AG04450 (cell line): Measurements from ENCODE around the gene EIF1. TPM values are rescaled to one million over a fixed set of nuclear protein-coding genes. Genes with fewer than 3 reads are reported as not detected.

Experiments used
- CTCF ChIA-PET: fragments of 300-600, 350-600 bp; formaldehyde crosslinking; extraction: SDS; loops from one replicate; lab custom pipeline; 2022; ENCODE audit warnings: antibody characterized with exemption, inconsistent platforms; lab: Charles Lee
- POLR2A ChIA-PET: fragments of 350-600 bp; formaldehyde crosslinking; extraction: SDS; loops from one replicate; lab custom pipeline; 2021; ENCODE audit warnings: antibody characterized with exemption, inconsistent platforms; lab: Yijun Ruan, JAX
- DNase-seq: peaks from one replicate; pipeline ENCODE4 v3.0.0-alpha.2; 2011; ENCODE audit warnings: low read depth, low spot score
- H3K27ac ChIP-seq: one replicate; pipeline ENCODE4 v1.5.1; 2012; ENCODE audit warnings: low read depth, low read length, control low read depth
- H3K27me3 ChIP-seq: one replicate; pipeline ENCODE4 v1.6.0; 2012; ENCODE audit warnings: low read length; ENCODE audit not compliant: control insufficient read depth, insufficient read depth
- H3K4me3 ChIP-seq: 2 replicates; pipeline ENCODE4 v1.5.1; 2011; ENCODE audit warnings: mild to moderate bottlenecking, low read depth, low read length, control low read depth
- H3K9me3 ChIP-seq: 2 replicates; pipeline ENCODE4 v1.5.1; 2012; ENCODE audit warnings: low read length; ENCODE audit not compliant: control insufficient read depth, insufficient read depth
- CTCF ChIP-seq: IDR thresholded peaks from 2 replicates; pipeline ENCODE4 v1.5.1; 2011; ENCODE audit warnings: low read depth, low read length, control low read depth, inconsistent platforms
- polyA plus RNA-seq: library from polyadenylated mRNA; depleted of rRNA; stranded (reverse); fragments of >200 nt; gene quantifications from 2 replicates; pipeline ENCODE4 v1.2.3, GENCODE V29; 2011

EIF1 gene
- polyA plus RNA-seq, 1 experiment, result 549 TPM

- no peak for TF ChIP-seq CTCF
- no peak for DNase-seq
- POLR2A ChIA-PET, result interaction anchor here (0.6 kb wide), 1 partner anchor 1188 kb away, joined by 9 read pairs; no protein-coding TSS in a partner anchor
Observed at GRCh38 chr17:41653421-41653820, 35.3 kb upstream of the EIF1 start.

GRCh38 chr17:41653892-41654677 lies 34.6 kb upstream of the EIF1 start:
- Histone ChIP-seq H3K4me3 (no peak overlapping the region), H3K27me3 (peaks cover 3% of the 10 kb centered on the region), H3K9me3 (no peaks in the 10 kb centered on the region), H3K27ac (no peak overlapping the region)
- ChIA-PET POLR2A (interaction anchor here (0.6 kb wide), 1 partner anchor 1189 kb away, joined by 9 read pairs; no protein-coding TSS in a partner anchor), CTCF (interaction anchor here (1.4 to 8.2 kb wide), 2 partner anchors 10 to 105 kb away, joined by 8 to 285 read pairs; no protein-coding TSS in a partner anchor)
- DNase-seq, result no peak
- TF ChIP-seq CTCF, result no peak

More at GRCh38 chr17:41653421-41653820, 35.3 kb upstream of the EIF1 start:
- Histone ChIP-seq H3K27me3 (peaks cover 3% of the 10 kb centered on the region), H3K4me3 (no peak overlapping the region), H3K27ac (no peak overlapping the region), H3K9me3 (no peaks in the 10 kb centered on the region)
- CTCF ChIA-PET, result interaction anchor here (1.4 to 8.2 kb wide), 2 partner anchors 11 to 104 kb away, joined by 8 to 285 read pairs; no protein-coding TSS in a partner anchor

- TF ChIP-seq CTCF, result no peak
- Histone ChIP-seq H3K4me3 (no peak overlapping the region), H3K27ac (no peak overlapping the region), H3K9me3 (no peaks in the 10 kb centered on the region), H3K27me3 (peaks cover 6% of the 10 kb centered on the region)
- ChIA-PET POLR2A (no interaction called here), CTCF (interaction anchor here (1.4 to 8.2 kb wide), 2 partner anchors 9 to 106 kb away, joined by 8 to 285 read pairs; no protein-coding TSS in a partner anchor)
- DNase-seq, result no peak
Observed at GRCh38 chr17:41654678-41655607, 33.7 kb upstream of the EIF1 start.

DNA sequence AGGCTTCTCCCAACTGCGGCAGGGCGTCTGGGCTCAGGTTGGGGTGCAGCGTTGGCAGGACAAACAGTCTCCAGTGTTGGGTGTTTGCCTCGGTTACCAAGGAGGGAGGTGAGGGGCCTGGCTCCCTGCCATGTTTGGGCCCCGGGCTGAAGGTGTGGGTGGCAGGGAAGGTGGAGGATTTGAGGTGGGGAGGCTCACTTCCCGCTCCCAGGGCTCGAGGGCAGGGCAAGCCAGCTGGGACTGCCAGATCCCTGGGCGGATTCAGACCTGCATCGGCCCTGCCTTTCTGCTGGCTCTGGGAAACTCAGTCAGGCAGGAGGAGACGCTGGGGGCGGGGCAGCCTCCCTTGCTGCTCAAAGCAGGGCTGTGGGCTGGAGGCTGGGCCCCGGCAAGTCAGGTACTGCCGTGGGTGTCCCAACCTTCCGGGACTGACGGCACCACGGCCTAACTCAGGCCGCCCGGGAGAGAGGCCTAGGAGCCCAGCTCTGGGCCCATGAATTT lies 33.0 kb upstream of the EIF1 start:
- H3K9me3 ChIP-seq, result no peaks in the 10 kb centered on the region
- ChIA-PET CTCF (interaction anchor here (1.2 kb wide), 1 partner anchor 11 kb away, joined by 3 read pairs; no protein-coding TSS in a partner anchor), POLR2A (no interaction called here)
- no peak overlapping the region for H3K27ac ChIP-seq
- DNase-seq, result no peak
- peaks cover 6% of the 10 kb centered on the region for H3K27me3 ChIP-seq
- TF ChIP-seq CTCF, result no peak
- H3K4me3 ChIP-seq, result no peak overlapping the region
